Tibial nerve (tissue), 4 donors: Measurements from ENCODE around the gene LILRA1. TPM values are rescaled to one million over a fixed set of nuclear protein-coding genes. Genes with fewer than 3 reads are reported as not detected.
"Not testable (repeated sequence)": the region's sequence is repeated elsewhere in the genome, so short reads cannot be mapped to it uniquely, and the experiment has no call there.

Experiments used
- DNase-seq, 2 donors: peaks; one replicate each; pipeline ENCODE4 v3.0.0-alpha.2; 2019; ENCODE audit warnings: low spot score in 2 of 2
- H3K27ac ChIP-seq, 4 donors: fragments of 200-600 bp; sonication (generic) in 3 of 4; one replicate each; pipeline ENCODE4 v1.5.1; 2017 to 2019; ENCODE audit warnings: mild to moderate bottlenecking in 1 of 4
- H3K27me3 ChIP-seq, 2 donors: fragments of 200-600 bp; sonication (generic) in 1 of 2; one replicate each; pipeline versions ENCODE4 v1.5.1 to v1.6.0; 2017 to 2019
- H3K36me3 ChIP-seq, 3 donors: fragments of 200-600 bp; sonication (generic); one replicate each; pipeline ENCODE4 v1.5.1; 2018 to 2019
- H3K4me1 ChIP-seq, 4 donors: fragments of 200-600 bp; sonication (generic) in 3 of 4; one replicate each; pipeline ENCODE4 v1.5.1; 2017 to 2019
- H3K4me3 ChIP-seq, 4 donors: fragments of 200-600 bp; sonication (generic) in 3 of 4; one replicate each; pipeline ENCODE4 v1.5.1; 2017 to 2019; ENCODE audit warnings: mild to moderate bottlenecking in 1 of 4, moderate library complexity in 1 of 4
- H3K9me3 ChIP-seq, 4 donors: fragments of 200-600 bp; sonication (generic) in 3 of 4; one replicate each; pipeline ENCODE4 v1.5.1; 2017 to 2019
- CTCF ChIP-seq, 5 experiments: fragments of 200-600 bp in 3 of 5; fragments of 450-650 bp in 2 of 5; sonication (generic) in 3 of 5; IDR thresholded peaks; one replicate each; pipeline ENCODE4 v1.5.1; 2016 to 2019; ENCODE audit warnings: antibody characterized with exemption in 5 of 5, mild to moderate bottlenecking in 3 of 5, moderate library complexity in 2 of 5
- EP300 ChIP-seq, 2 donors: sonication (generic); formaldehyde crosslinking; IDR thresholded peaks; one replicate each; pipeline ENCODE4 v1.6.1; 2017; ENCODE audit warnings: antibody characterized with exemption in 2 of 2, mild to moderate bottlenecking in 1 of 2
- POLR2A ChIP-seq, 2 donors: fragments of 450-650 bp; IDR thresholded peaks; one replicate each; pipeline ENCODE4 v1.6.1; 2017; ENCODE audit warnings: antibody characterized with exemption in 2 of 2, mild to moderate bottlenecking in 2 of 2, moderate library complexity in 2 of 2
- WGBS, 2 donors: methylation state at CpG; one replicate each; pipeline ENCODE4 v1.1.5; 2018; 5-methylcytosine and 5-hydroxymethylcytosine counted together
- total RNA-seq, 4 donors: library from RNA; depleted of rRNA; stranded (reverse); fragments of >200 nt; gene quantifications; one replicate each; pipeline ENCODE4 v1.1.0, GENCODE V29; 2016

LILRA1 gene
- total RNA-seq, 4 donors from 2014 or later, result 0.39 to 3.5 (median 1.2) TPM

- H3K27me3 ChIP-seq, result no peaks in the 10 kb centered on the region
- WGBS, 2 donors, result 86 to 89% methylated on average over 14 of the region's 14 CpGs
- TF ChIP-seq EP300 (IDR thresholded peaks at IDR 0.05), result no peak
- no peak for TF ChIP-seq POLR2A (IDR thresholded peaks at IDR 0.05)
- TF ChIP-seq CTCF (IDR thresholded peaks at IDR 0.05), result no peak
Observed at GRCh38 chr19:54561840-54562239, 31.6 kb upstream of the LILRA1 start.

GRCh38 chr19:54563206-54563605 lies 30.2 kb upstream of the LILRA1 start:
- H3K4me1 ChIP-seq, H3K27ac ChIP-seq, H3K36me3 ChIP-seq, H3K9me3 ChIP-seq, H3K27me3 ChIP-seq, DNase-seq, H3K4me3 ChIP-seq: not testable (repeated sequence)
- WGBS, 2 donors, result 85 to 88% methylated on average over 6 of the region's 6 CpGs

More at GRCh38 chr19:54561840-54562239, 31.6 kb upstream of the LILRA1 start:
- Histone ChIP-seq H3K36me3 (no peaks in the 10 kb centered on the region), H3K4me1 (no peaks in the 10 kb centered on the region), H3K9me3 (peaks cover 0 to 3% (median 0%) of the 10 kb centered on the region in 4 donors), H3K27ac (no peak overlapping the region), H3K4me3 (no peak overlapping the region)
- DNase-seq, result no peak

GRCh38 chr19:54570316-54570715 lies 23.1 kb upstream of the LILRA1 start:
- no peak for DNase-seq
- H3K27ac ChIP-seq, result no peak overlapping the region
- 61 to 70% methylated on average over 3 of the region's 3 CpGs for whole genome bisulfite sequencing, 2 donors

GRCh38 chr19:54571715-54572615 lies 21.5 kb upstream of the LILRA1 start:
- H3K4me1 ChIP-seq, H3K27ac ChIP-seq, DNase-seq, H3K27me3 ChIP-seq, H3K9me3 ChIP-seq, H3K36me3 ChIP-seq, H3K4me3 ChIP-seq: not testable (repeated sequence)
- 59 to 74% methylated on average over 15 of the region's 17 CpGs for WGBS, 2 donors

More at GRCh38 chr19:54570316-54570715, 23.1 kb upstream of the LILRA1 start:
- H3K27me3 ChIP-seq, result no peaks in the 10 kb centered on the region
- no peaks in the 10 kb centered on the region for H3K9me3 ChIP-seq
- TF ChIP-seq POLR2A (IDR thresholded peaks at IDR 0.05) (no peak), CTCF (IDR thresholded peaks at IDR 0.05) (no peak), EP300 (IDR thresholded peaks at IDR 0.05) (no peak)
- H3K4me3 ChIP-seq, result no peak overlapping the region
- no peaks in the 10 kb centered on the region for H3K36me3 ChIP-seq
- H3K4me1 ChIP-seq, result no peaks in the 10 kb centered on the region

GRCh38 chr19:54572696-54573311 lies 20.6 kb upstream of the LILRA1 start:
- peak in 1 of 2 donors; percentile 13 for DNase-seq
- TF ChIP-seq POLR2A (IDR thresholded peaks at IDR 0.05) (no peak), EP300 (IDR thresholded peaks at IDR 0.05) (no peak), CTCF (IDR thresholded peaks at IDR 0.05) (no peak)
- Histone ChIP-seq H3K27ac (no peak overlapping the region), H3K4me1 (no peaks in the 10 kb centered on the region), H3K9me3 (no peaks in the 10 kb centered on the region), H3K27me3 (no peaks in the 10 kb centered on the region), H3K36me3 (no peaks in the 10 kb centered on the region), H3K4me3 (peak overlapping the region in 1 of 4 donors; percentile 30)
- WGBS, 2 donors, result 62 to 63% methylated on average over 9 of the region's 9 CpGs

- 64 to 83% methylated on average over 10 of the region's 10 CpGs for WGBS, 2 donors
- no peaks in the 10 kb centered on the region for H3K9me3 ChIP-seq
- H3K36me3 ChIP-seq, result no peaks in the 10 kb centered on the region
- DNase-seq, result peak in 1 of 2 donors; percentile 12
- no peaks in the 10 kb centered on the region for H3K4me1 ChIP-seq
- H3K27ac ChIP-seq, result no peak within 1 kb of the TSS
- peak within 1 kb of the TSS in 1 of 4 donors; percentile 30 for H3K4me3 ChIP-seq
- H3K27me3 ChIP-seq, result no peaks in the 10 kb centered on the region
- TF ChIP-seq EP300 (IDR thresholded peaks at IDR 0.05), result no peak
- no peak for TF ChIP-seq CTCF (IDR thresholded peaks at IDR 0.05)
Observed at GRCh38 chr19:54573330-54573872, 20.0 kb upstream of the LILRA1 start, which contains the start of gene LILRA2. TSS of gene LILRA2 (plus strand) at chr19:54573790. CDS start at chr19:54573879, 89 bp downstream.
